ENCODE measurements around the gene SIX5. TPM values are rescaled to one million over a fixed set of nuclear protein-coding genes. Genes with fewer than 3 reads are reported as not detected.
A peak's percentile ranks its signal among the peaks of the same experiment; 100 is the strongest.

The SIX5 gene
- total RNA-seq, 1 donor from 2014 or later = 21.9 TPM

- Mint-ChIP-seq H3K9me3 (ENCODE audit: unreplicated experiment) (no peaks in the 10 kb centered on the region), H3K4me3 (ENCODE audit: unreplicated experiment) (no peak overlapping the region), H3K4me1 (ENCODE audit: unreplicated experiment) (no peaks in the 10 kb centered on the region), H3K27me3 (ENCODE audit: unreplicated experiment) (peaks cover 3% of the 10 kb centered on the region), H3K36me3 (ENCODE audit: low read depth, unreplicated experiment) (no peaks in the 10 kb centered on the region), H3K27ac (ENCODE audit: unreplicated experiment) (no peak overlapping the region)
- no peak for TF ChIP-seq CTCF (IDR thresholded peaks at IDR 0.05; ENCODE audit: unreplicated experiment)
- DNase-seq (ENCODE audit: low spot score) = no peak
Observed at GRCh38 chr19:45745606-45746005, 23.4 kb downstream of the SIX5 start.

- Mint-ChIP-seq H3K27me3 (ENCODE audit: unreplicated experiment) (peaks cover 3% of the 10 kb centered on the region), H3K9me3 (ENCODE audit: unreplicated experiment) (no peaks in the 10 kb centered on the region), H3K36me3 (ENCODE audit: low read depth, unreplicated experiment) (no peaks in the 10 kb centered on the region), H3K4me3 (ENCODE audit: unreplicated experiment) (no peak overlapping the region), H3K27ac (ENCODE audit: unreplicated experiment) (no peak overlapping the region), H3K4me1 (ENCODE audit: unreplicated experiment) (no peaks in the 10 kb centered on the region)
- DNase-seq (ENCODE audit: low spot score) = no peak
- no peak for TF ChIP-seq CTCF (IDR thresholded peaks at IDR 0.05; ENCODE audit: unreplicated experiment)
Observed at GRCh38 chr19:45742969-45743368, 26.1 kb downstream of the SIX5 start.

- Mint-ChIP-seq H3K27ac (ENCODE audit: unreplicated experiment) (no peak overlapping the region), H3K4me3 (ENCODE audit: unreplicated experiment) (no peak overlapping the region), H3K9me3 (ENCODE audit: unreplicated experiment) (no peaks in the 10 kb centered on the region), H3K36me3 (ENCODE audit: low read depth, unreplicated experiment) (no peaks in the 10 kb centered on the region), H3K27me3 (ENCODE audit: unreplicated experiment) (no peaks in the 10 kb centered on the region), H3K4me1 (ENCODE audit: unreplicated experiment) (no peaks in the 10 kb centered on the region)
- no peak for TF ChIP-seq CTCF (IDR thresholded peaks at IDR 0.05; ENCODE audit: unreplicated experiment)
- no peak for DNase-seq (ENCODE audit: low spot score)
Observed at GRCh38 chr19:45739498-45740439, 29.3 kb downstream of the SIX5 start.

- Mint-ChIP-seq H3K4me3 (ENCODE audit: unreplicated experiment) (peak within 1 kb of the TSS; percentile 75), H3K4me1 (ENCODE audit: unreplicated experiment) (peaks cover 5% of the 10 kb centered on the region), H3K27me3 (ENCODE audit: unreplicated experiment) (peaks cover 17% of the 10 kb centered on the region), H3K9me3 (ENCODE audit: unreplicated experiment) (no peaks in the 10 kb centered on the region), H3K36me3 (ENCODE audit: low read depth, unreplicated experiment) (no peaks in the 10 kb centered on the region), H3K27ac (ENCODE audit: unreplicated experiment) (no peak within 1 kb of the TSS)
- no peak for DNase-seq (ENCODE audit: low spot score)
- TF ChIP-seq CTCF (IDR thresholded peaks at IDR 0.05; ENCODE audit: unreplicated experiment) = no peak
Observed at GRCh38 chr19:45733160-45733810, 35.8 kb downstream of the SIX5 start, which contains the start of gene MEIOSIN. Gene MEIOSIN (plus strand): TSS chr19:45733439. CDS start chr19:45735377, 1,938 bp downstream.
